Effector CD8-positive, alpha-beta T cell (primary cell): Measurements from ENCODE around the gene NFIA.

ENCODE experiments used
- DNase-seq: peaks from one replicate; lab custom pipeline; 2025; lab: John Stamatoyannopoulos, UW

Gene NFIA

GRCh38 chr1:61297887-61298286, 215.5 kb downstream of the NFIA start:
- DNase-seq, result no peak

GRCh38 chr1:61299463-61299862, 217.1 kb downstream of the NFIA start:
- no peak for DNase-seq

- DNase-seq, result no peak
Measured at GRCh38 chr1:61300899-61301298, 218.5 kb downstream of the NFIA start.

- DNase-seq, result no peak
Measured at GRCh38 chr1:61301824-61302657, 219.7 kb downstream of the NFIA start.

- no peak for DNase-seq
Measured at GRCh38 chr1:61307422-61308142, 225.2 kb downstream of the NFIA start.

- no peak for DNase-seq
Measured at GRCh38 chr1:61310057-61310456, 227.7 kb downstream of the NFIA start.

GRCh38 chr1:61310538-61310937, 228.2 kb downstream of the NFIA start:
- no peak for DNase-seq

- no peak for DNase-seq
Measured at GRCh38 chr1:61313906-61314422, 231.6 kb downstream of the NFIA start.

GRCh38 chr1:61315011-61315410, 232.7 kb downstream of the NFIA start:
- DNase-seq, result no peak

GRCh38 chr1:61316493-61316892, 234.1 kb downstream of the NFIA start:
- no peak for DNase-seq

- DNase-seq, result no peak
Measured at GRCh38 chr1:61318319-61319125, 236.2 kb downstream of the NFIA start.

GRCh38 chr1:61320575-61320974, 238.2 kb downstream of the NFIA start:
- no peak for DNase-seq

GRCh38 chr1:61322008-61322744, 239.8 kb downstream of the NFIA start:
- DNase-seq, result no peak

GRCh38 chr1:61322769-61323168, 240.4 kb downstream of the NFIA start:
- no peak for DNase-seq

- DNase-seq, result no peak
Measured at GRCh38 chr1:61323681-61324328, 241.4 kb downstream of the NFIA start.

- no peak for DNase-seq
Measured at GRCh38 chr1:61326713-61327112, 244.4 kb downstream of the NFIA start.

GRCh38 chr1:61327436-61327835, 245.1 kb downstream of the NFIA start:
- no peak for DNase-seq

GRCh38 chr1:61329556-61329955, 247.2 kb downstream of the NFIA start:
- no peak for DNase-seq

- no peak for DNase-seq
Measured at GRCh38 chr1:61330018-61330417, 247.7 kb downstream of the NFIA start.

- no peak for DNase-seq
Measured at GRCh38 chr1:61330571-61330970, 248.2 kb downstream of the NFIA start.

- no peak for DNase-seq
Measured at GRCh38 chr1:61332196-61332753, 249.9 kb downstream of the NFIA start.
